HCEC 1CT (cell line): ENCODE results near the gene FAIM2.

Experiments
- DNase-seq: peaks from one replicate; pipeline ENCODE4 v3.0.0-alpha.2; 2017

Gene FAIM2

GRCh38 chr12:49939307-49939706 lies 35.6 kb upstream of the FAIM2 start:
- no peak for DNase-seq

GRCh38 chr12:49937639-49938300 lies 34.1 kb upstream of the FAIM2 start:
- no peak for DNase-seq

GRCh38 chr12:49936925-49937324 lies 33.2 kb upstream of the FAIM2 start:
- DNase-seq, result no peak

DNA sequence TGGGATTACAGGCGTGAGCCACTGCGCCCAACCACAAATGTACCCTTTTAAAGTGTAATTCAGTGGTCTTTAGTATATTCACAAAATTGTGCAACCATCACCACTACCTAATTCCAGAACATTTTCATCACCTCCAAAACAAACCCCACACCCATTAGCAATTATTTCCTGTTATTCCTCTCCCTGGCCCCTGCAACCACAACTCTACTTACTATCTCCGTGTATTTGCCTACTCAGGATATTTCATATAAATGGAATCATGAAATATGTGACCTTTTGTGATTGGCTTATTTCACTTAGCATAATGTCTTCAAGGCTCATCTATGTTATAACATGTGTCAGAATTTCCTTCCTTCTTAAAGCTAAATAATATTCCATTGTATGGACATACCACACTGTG lies 30.8 kb upstream of the FAIM2 start:
- DNase-seq, result no peak

GRCh38 chr12:49933796-49934195 lies 30.1 kb upstream of the FAIM2 start:
- peak; percentile 14 for DNase-seq

- no peak for DNase-seq
Measured at GRCh38 chr12:49932533-49933130, 28.9 kb upstream of the FAIM2 start.

- DNase-seq, result no peak
Measured at GRCh38 chr12:49932023-49932422, 28.3 kb upstream of the FAIM2 start.

DNA sequence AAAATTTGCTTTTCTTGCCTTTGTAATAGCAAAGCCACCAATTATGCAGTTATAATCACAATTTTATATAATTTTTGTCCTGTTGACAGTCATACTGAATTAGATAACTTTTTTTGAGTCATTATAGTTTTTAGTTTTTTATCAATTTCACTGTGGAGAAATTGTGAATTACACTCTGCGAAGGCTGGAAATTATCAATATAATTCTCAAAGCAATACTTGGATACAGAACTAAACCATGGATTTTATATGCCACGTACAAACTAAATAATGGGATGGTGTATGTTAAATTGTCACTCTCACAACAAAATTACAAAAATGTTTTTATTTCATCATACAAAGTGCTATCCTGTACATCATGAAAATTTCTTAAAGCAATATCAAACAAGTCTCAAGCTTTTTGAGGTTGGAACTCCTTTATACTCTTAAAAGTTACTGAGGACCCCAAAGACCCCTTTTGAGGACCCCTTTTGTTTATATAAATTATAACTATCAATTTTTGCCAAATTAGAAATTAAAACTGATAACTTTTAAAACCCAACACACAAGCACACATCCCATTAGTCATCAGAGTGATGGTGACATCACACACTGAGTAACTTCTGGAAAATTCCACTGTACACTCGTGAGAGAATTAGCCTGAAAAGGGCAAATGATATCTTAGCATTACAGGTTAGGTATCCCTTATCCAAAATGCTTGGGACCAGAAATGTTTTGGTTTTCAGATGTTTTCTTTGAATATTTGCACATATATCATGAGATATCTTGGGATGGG lies 27.0 kb upstream of the FAIM2 start:
- DNase-seq, result peak; percentile 56

DNA sequence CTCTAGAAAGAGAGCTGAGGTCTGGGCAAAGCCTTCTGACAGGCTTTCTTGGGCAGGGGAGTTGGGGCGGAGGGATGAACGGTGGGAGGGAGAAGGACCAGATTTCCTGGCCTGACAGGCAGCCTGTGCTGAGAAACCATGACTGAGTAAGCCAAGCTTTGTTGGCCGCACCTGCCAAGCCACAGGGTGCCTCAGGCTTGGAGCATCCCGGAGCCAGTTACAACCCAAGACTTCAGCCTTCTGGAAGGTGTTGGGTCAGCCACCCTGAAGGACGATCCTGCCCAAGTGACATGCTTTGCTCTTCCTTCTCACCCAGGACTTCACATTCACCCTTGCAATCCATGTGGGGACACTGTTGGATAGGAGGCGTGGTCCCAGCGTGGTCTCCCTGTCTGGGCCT lies 25.9 kb upstream of the FAIM2 start:
- DNase-seq, result no peak

DNA sequence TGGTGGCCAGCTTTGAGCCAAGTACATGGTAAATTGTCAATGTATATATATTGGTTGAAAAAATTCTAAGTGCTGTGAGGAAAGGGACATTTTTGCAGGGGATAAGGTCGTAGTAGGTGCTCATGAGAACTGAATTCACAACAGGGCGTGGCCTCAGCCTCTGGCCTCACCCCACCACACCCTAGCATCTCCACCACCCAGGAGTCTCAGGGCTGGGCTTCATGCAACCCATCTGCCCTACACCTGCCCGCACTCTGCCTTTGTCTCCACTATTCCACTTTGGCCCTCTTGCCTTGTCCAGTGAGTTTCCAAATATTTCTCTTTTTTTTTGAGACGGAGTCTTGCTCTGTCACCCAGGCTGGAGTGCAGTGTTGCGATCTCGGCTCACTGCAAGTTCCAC lies 24.8 kb upstream of the FAIM2 start:
- DNase-seq, result no peak

DNA sequence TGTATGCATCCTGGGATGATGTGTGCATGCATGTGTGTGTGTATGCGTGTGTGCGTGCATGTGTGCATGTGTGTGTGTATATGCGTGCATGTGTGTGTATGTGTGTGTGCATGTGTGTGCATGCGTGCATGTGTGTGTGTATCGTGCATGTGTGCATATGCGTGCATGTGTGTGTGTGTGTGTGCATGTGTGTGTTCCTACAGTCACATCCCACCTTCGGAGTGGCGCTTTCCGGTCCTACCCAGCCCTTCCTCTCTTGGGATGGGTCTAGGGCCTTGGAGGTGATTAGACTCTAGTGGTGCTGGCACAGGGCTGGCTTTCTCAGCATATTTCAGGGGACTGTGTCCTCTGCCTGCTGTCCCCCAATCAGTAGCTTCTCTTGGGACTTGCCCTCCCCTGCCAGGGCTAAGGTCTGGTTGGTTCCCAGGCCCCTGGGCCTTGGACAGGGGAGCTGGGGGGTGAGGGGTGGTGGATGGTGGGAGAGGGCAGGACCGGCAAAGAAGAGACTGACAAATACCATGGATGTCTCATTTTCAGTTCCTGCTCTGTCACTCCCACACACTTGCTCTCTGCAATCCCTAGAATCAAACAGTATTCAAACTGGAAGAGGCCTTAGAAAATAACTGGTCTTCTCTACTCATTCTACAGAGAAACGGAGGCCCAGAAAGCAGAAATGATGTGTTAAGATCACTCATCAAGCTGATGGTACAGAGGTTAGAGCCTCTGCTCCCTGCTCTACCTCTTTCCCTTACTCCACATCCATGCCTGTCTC lies 21.9 kb upstream of the FAIM2 start:
- DNase-seq, result no peak

GRCh38 chr12:49924628-49925246 lies 21.0 kb upstream of the FAIM2 start:
- DNase-seq, result no peak

DNA sequence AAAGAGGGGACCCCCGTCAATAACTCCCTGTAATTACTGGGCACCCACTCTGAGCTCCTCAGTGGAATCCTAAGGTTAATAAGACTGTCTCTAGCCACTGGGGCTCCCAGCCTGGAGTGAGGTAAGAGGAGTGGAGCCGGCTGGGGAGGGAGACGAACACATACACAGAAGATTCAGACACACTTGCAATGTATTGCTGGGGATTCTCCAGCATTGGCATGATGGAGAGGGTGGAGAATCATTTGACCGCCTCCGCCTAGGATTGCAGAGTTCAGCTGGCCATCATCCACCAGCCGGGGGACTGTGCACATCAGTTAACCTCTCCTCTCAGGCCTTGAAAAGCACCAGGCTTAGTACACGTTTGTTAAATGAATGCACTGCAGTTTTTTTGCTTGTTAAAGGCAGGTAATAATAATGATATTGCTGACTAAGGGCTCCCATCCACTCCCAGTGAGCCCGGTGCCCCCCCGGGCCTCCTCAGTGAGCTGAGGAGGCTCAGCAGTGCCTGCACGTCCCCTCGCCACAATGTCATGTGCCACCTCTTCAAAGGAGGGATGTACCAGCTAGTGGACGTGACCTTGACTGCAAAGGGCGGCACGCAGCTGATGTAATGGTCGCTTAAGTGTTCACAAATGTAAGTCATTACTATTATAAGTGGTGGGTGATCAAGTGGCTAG lies 20.3 kb upstream of the FAIM2 start:
- DNase-seq, result no peak

- DNase-seq, result no peak
Measured at GRCh38 chr12:49923035-49923644, 19.4 kb upstream of the FAIM2 start.

DNA sequence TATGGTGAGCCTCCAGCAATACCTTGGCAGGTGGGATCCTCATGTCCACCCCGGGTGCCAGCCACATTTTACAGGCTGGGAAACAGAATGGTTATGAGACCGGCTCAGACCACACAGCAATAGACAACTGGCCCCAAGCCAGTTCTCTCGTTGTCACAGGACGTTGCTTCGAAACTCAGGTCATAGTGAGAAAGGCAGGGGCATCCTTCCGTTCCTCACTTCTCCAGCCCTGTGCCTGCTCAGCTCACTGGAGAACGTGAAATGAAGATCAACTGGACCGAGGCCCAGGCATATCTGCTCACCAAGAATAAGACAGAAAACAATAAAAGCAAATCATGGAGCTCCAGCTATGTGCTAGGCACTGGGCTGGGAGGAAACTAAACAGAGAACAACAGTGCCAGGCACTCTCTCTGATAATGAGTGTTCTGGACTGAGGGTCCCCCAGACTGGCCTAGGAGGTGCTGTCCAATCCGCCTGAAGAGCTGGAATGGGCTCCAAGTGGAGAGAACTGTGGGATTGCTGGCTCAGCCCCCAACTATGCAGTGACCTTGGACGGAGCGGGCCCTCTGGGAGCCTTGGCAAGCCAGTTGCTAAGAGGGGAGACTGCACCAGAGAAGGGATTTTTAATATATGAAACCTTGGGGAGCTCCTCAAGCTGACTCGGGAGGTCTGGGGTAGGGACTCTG lies 18.8 kb upstream of the FAIM2 start:
- DNase-seq, result no peak

DNA sequence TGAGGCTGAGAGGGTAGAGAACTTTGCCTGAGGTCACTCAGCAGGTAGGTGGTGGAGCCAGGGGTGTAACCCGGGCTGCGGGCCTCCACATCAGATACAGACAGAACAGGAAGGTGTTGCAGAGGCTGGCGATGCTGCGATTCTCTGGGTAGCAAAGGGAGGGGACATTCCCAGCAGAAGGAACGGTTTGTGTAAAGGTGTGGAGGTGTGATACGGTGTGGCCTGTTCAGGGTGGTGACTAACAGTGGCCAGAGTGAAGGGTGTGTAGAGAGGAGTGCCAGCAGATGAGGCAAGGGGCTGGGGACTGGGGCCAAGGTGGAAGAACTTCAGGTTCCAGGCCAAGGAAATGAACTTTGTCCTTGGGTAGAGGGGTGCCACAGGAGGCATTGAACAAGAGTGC lies 18.2 kb upstream of the FAIM2 start:
- no peak for DNase-seq

- no peak for DNase-seq
Measured at GRCh38 chr12:49921299-49921698, 17.6 kb upstream of the FAIM2 start.

- DNase-seq, result no peak
Measured at GRCh38 chr12:49920915-49921286, 17.2 kb upstream of the FAIM2 start.

GRCh38 chr12:49920241-49920914 lies 16.7 kb upstream of the FAIM2 start:
- peak; percentile 68 for DNase-seq

GRCh38 chr12:49917788-49918173 lies 14.1 kb upstream of the FAIM2 start:
- no peak for DNase-seq
